Right ventricle myocardium inferior (tissue), 1 donor: ENCODE results near the gene TNFRSF6B. TPM values are rescaled to one million over a fixed set of nuclear protein-coding genes. Genes with fewer than 3 reads are reported as not detected.

Experiments
- ATAC-seq: fragments of 200-7000 bp; cut with Tn5 transposase; one replicate; pipeline ENCODE4 v1.9.1; 2020; ENCODE audit warnings: mild to moderate bottlenecking, moderate library complexity
- DNase-seq: peaks from one replicate; pipeline ENCODE4 v3.0.0; 2021; ENCODE audit errors: missing footprints
- intact Hi-C: fragments of 100-400 bp; cut with DNase I; formaldehyde crosslinking; loops from one replicate; pipeline ENCODE4 v1.11.0; 2022
- total RNA-seq: library from RNA; stranded (reverse); fragmentation: NEBNext Ultra II Directional; extraction: Animal tissue kit (Norgen Biotek cat#: 25700); gene quantifications from one replicate; pipeline ENCODE4 v1.2.1, GENCODE V29; 2021
- donor health status: DM: no; HTN: yes; CAD: no; lungs with severe emphysema.

Gene TNFRSF6B
- total RNA-seq, 1 donor from 2014 or later, result 1.0 TPM

DNA sequence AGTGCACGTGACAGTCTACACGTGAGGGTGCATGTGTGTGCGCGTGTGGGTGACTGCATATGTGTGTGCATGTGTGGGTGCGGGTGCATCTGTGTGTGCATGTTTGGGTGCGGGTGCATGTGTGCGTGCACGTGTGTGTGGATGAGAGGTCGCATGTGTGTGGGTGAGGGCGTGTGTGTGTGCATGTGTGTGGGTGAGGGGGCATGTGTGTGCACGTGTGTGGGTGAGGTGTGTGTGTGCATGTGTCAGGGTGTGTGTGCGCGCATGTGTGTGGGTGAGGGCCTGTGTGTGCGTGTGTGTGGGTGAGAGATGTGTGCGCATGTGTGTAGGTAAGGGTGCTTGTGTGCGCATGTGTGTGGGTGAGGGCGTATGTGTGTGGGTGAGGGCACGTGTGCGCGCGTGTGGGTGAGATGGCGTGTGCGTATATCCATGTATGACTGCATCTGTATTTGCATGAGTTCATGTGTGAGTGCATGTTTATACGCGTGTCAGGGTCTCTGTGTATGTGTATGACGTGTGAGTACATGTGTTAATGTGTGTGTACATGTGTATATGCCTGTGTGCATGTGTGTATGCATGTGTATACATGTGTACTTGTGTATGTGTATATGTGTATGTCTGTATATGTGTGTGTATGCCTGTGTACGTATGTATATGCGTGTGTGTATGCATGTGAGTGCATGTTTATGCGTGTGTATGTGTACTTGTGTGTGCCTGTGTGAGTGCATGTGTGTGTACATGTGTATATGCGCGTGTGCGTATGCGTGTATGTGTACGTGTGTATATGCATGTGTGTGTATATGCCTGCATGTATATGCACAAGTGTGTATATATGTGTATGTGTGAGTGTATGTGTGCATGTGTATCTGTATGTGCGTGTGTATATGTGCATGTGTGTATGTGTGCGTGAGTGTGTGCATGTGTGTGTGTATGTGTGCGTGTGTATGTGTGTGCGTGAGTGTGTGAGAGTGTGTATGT, 36.0 kb downstream of the TNFRSF6B start:
- DNase-seq (no peak), ATAC-seq (no peak)
- intact Hi-C loops, result no loop called here

DNA sequence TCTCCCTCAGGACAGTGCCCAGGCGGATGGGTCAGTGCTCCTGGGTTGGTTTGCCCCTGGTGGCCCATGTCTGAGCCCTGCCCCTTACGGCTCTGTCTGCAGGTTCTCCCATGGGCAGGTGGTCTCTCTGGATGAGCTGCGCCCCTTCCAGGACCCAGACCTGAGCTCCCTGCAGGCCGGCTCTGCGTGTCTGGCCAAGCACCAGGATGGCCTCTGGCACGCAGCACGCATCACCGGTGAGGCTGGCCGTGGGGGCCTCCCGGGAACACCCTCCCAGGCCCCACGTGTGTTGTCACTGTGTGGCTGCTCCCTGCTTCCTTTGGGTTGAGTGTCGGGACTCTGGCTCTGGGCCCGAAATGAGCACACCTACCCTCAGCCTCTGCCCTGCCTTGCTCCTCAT, 36.7 kb downstream of the TNFRSF6B start:
- ATAC-seq (no peak), DNase-seq (no peak)
- intact Hi-C loops, result no loop called here

DNA sequence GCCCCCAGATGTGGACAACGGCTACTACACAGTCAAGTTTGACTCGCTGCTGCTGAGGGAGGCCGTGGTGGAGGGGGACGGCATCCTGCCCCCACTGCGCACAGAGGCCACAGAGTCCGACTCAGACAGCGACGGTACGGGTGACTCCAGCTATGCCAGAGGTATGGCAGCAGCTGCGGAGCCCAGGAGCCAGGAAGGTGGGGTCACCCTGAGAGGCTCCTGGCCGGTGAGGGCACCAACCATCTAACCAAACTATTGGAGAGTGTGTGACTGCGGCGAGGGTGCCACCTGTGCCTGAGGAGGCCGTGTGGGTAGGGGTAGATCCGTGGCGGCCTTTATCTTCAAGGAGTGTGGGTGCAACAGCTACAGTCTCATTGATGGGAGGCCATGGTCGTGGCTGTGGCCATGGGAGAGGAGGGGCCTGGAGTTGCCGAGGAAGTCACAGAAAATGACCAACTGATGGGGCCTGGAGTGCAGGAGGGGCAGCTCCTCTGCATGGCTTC, 37.2 kb downstream of the TNFRSF6B start:
- no peak for ATAC-seq
- DNase-seq, result no peak
- intact Hi-C loops, result no loop called here

GRCh38 chr20:63734111-63734945, 37.9 kb downstream of the TNFRSF6B start:
- intact Hi-C loops, result no loop called here
- DNase-seq, result no peak
- ATAC-seq, result no peak

- intact Hi-C loops, result no loop called here
Measured at GRCh38 chr20:63734946-63735858, 38.8 kb downstream of the TNFRSF6B start.

GRCh38 chr20:63735859-63736718, 39.6 kb downstream of the TNFRSF6B start, which contains the start of gene LIME1:
TSS of gene LIME1 (plus strand) at chr20:63736664. CDS start at chr20:63737550, 886 bp downstream.
- DNase-seq (no peak), ATAC-seq (no peak)

More at GRCh38 chr20:63734946-63735858, 38.8 kb downstream of the TNFRSF6B start:
- DNase-seq (no peak), ATAC-seq (no peak)

DNA sequence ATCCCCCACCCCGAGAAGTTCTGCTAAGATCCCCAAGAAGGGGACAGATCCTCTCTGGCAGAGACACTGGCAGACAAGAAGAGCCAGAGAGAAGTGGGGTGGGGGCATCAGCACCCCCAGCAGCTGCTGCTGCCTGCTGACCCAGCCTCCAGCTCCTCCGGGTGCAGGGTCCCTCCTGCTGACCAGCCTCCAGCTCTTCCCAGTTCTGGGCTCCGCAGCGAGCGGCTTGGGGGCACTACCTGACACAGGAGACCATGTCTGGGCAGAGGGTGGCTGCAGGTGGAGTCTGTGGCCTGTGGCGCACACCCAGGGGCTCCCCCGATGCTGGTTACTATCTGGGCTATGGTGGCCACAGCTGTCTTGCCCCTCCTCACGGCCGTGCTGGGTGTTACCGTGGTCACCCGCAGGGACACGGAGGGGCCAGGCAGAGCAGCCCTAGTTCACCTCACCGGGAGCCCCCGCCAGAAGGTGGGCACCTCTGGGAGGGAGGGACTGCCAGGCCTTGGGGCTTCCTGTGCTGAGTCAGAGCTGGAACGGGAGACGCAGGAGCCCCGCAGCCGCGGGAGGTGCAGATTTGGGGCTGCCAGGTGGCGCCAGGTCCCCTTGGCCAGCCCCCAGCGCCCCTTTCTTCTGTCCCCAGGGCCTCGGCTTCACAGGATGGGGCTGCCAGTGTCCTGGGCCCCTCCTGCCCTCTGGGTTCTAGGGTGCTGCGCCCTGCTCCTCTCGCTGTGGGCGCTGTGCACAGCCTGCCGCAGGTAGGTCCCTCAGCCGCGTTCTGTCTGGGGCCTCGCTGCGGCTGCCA, 40.6 kb downstream of the TNFRSF6B start:
- DNase-seq (no peak), ATAC-seq (no peak)
- intact Hi-C loops, result no loop called here

More at GRCh38 chr20:63735859-63736718, 39.6 kb downstream of the TNFRSF6B start, which contains the start of gene LIME1:
- intact Hi-C loops, result no loop called here

GRCh38 chr20:63737695-63737944, 41.2 kb downstream of the TNFRSF6B start:
- intact Hi-C loops, result no loop called here

DNA sequence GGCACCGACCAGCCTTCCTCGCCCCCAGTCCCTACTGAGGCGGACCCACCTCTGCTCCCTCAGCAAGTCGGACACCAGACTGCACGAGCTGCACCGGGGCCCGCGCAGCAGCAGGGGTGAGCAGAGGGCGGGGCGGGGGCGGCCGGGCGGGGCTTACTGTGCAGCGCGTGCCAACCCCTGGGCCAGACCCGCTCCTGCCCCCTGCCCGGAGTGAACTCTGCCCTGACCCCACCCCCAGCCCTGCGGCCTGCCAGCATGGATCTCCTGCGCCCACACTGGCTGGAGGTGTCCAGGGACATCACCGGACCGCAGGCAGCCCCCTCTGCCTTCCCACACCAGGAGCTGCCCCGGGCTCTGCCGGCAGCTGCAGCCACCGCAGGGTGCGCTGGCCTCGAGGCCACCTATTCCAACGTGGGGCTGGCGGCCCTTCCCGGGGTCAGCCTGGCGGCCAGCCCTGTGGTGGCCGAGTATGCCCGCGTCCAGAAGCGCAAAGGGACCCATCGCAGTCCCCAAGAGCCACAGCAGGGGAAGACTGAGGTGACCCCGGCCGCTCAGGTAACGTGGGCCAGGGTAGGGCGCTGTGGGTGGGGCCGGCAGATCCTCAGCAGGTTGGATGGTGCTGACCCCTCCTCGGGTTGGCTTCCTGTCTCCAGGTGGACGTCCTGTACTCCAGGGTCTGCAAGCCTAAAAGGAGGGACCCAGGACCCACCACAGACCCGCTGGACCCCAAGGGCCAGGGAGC, 41.7 kb downstream of the TNFRSF6B start:
- intact Hi-C loops, result no loop called here
- ATAC-seq, result no peak
- DNase-seq, result no peak

More at GRCh38 chr20:63737695-63737944, 41.2 kb downstream of the TNFRSF6B start:
- DNase-seq, result no peak
- ATAC-seq, result no peak

GRCh38 chr20:63738687-63739129, 42.3 kb downstream of the TNFRSF6B start:
- intact Hi-C loops, result no loop called here

GRCh38 chr20:63739130-63740069, 42.9 kb downstream of the TNFRSF6B start, which contains the start of gene SLC2A4RG:
TSS of gene SLC2A4RG (plus strand) at chr20:63739776. CDS start at chr20:63739913, 137 bp downstream.
- ATAC-seq (peak; percentile 73), DNase-seq (peak; percentile 91)
- intact Hi-C loops, result loop anchor here (2.0 to 5.0 kb wide), 2 partner anchors 48 to 125 kb away; partner anchors contain the start of gene TPD52L2

More at GRCh38 chr20:63738687-63739129, 42.3 kb downstream of the TNFRSF6B start:
- ATAC-seq (peak; percentile 51), DNase-seq (peak; percentile 84)

GRCh38 chr20:63740070-63740626, 43.7 kb downstream of the TNFRSF6B start:
- intact Hi-C loops, result loop anchor here (2.0 to 5.0 kb wide), 2 partner anchors 47 to 125 kb away; partner anchors contain the start of gene TPD52L2
- ATAC-seq, result no peak
- DNase-seq, result no peak

GRCh38 chr20:63740627-63741353, 44.3 kb downstream of the TNFRSF6B start:
- ATAC-seq (peak; percentile 79), DNase-seq (peak; percentile 95)
- intact Hi-C loops, result loop anchor here (2.0 to 5.0 kb wide), 2 partner anchors 47 to 124 kb away; partner anchors contain the start of gene TPD52L2

DNA sequence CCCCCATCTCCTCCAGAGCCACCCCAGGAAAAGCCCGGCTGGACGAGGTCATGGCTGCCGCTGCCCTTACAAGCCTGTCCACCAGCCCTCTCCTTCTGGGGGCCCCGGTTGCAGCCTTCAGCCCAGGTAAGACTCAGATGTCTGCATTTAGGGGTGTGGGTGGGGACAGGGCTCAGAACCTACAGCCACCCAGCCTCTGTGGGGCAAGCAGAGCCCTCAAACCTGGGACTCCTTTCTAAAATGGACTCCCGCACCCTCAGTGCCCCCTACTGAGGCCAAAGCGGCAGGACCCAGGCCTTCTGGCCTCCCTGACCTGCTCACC, 44.9 kb downstream of the TNFRSF6B start:
- intact Hi-C loops, result loop anchor here (2.0 to 5.0 kb wide), 2 partner anchors 46 to 123 kb away; partner anchors contain the start of gene TPD52L2
- no peak for DNase-seq

More for the DNA sequence above, 44.9 kb downstream of the TNFRSF6B start:
- ATAC-seq, result no peak
